ENCODE results near the gene DNAJC3.

Gene DNAJC3

DNA sequence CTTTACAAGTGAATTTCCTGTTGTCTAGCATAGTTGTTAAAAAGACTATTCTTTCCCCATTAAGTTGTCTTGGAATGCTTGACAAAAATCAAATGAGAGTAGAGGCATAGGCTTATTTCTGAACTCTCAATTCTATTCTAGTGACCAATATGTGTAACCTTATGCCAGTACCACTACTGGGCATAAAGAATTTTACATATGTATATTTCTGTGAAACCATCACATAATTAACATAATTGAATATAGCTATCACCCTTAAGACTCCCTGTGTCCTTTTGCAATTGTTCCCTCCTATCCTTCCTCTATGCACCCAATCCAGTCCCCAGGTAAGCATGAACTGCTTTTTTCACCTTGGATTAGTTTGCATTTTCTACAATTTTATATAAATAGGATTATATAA is 165.0 kb downstream of the DNAJC3 start:
- no peak overlapping the region for H3K4me3 Mint-ChIP-seq
- no peaks in the 10 kb centered on the region for H3K27me3 Mint-ChIP-seq (ENCODE audit: low read depth)
- H3K27ac Mint-ChIP-seq: no peak overlapping the region
- H3K9me3 Mint-ChIP-seq: peaks cover 4% of the 10 kb centered on the region
- no peaks in the 10 kb centered on the region for H3K36me3 Mint-ChIP-seq (ENCODE audit: low read depth)
- no peaks in the 10 kb centered on the region for H3K4me1 Mint-ChIP-seq (ENCODE audit: low read depth)

GRCh38 chr13:95842898-95843297 is 166.0 kb downstream of the DNAJC3 start:
- Mint-ChIP-seq H3K4me1 (ENCODE audit: low read depth) (no peaks in the 10 kb centered on the region), H3K9me3 (peaks cover 4% of the 10 kb centered on the region), H3K4me3 (no peak overlapping the region), H3K36me3 (ENCODE audit: low read depth) (no peaks in the 10 kb centered on the region), H3K27me3 (ENCODE audit: low read depth) (no peaks in the 10 kb centered on the region), H3K27ac (no peak overlapping the region)
